GM18499 (cell line): ENCODE data around the gene RGS6.

Experiments
- ATAC-seq: cut with Tn5 transposase; IDR thresholded peaks from one replicate; pipeline ENCODE4 v1.9.1; 2021; ENCODE audit warnings: moderate number of reproducible peaks; ENCODE audit not compliant: insufficient read depth, unreplicated experiment

RGS6 gene

DNA sequence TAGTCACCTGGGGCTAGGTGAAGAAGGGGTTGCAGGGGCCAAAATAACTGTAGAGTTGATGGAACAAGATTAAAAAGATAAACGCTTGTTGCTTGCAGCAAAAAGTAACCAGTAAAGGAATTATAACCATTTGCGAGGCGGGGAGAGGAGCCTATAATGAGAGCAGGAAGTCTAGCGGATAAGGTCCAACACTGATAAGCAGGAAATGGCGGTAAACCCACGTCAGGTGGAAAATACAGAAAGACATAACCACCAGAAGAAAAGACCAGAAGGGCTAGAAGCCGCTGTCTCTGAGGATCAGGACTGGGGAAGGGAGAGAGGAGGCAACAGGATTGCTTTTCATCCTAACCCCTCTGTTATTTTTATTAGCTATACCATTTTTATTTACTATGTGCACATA, 658.3 kb downstream of the RGS6 start:
- ATAC-seq = no peak

GRCh38 chr14:72591391-72591790, 659.2 kb downstream of the RGS6 start:
- ATAC-seq = no peak

- ATAC-seq = no peak
Observed at GRCh38 chr14:72594099-72594901, 662.1 kb downstream of the RGS6 start.

- no peak for ATAC-seq
Observed at GRCh38 chr14:72595152-72595862, 663.1 kb downstream of the RGS6 start.

DNA sequence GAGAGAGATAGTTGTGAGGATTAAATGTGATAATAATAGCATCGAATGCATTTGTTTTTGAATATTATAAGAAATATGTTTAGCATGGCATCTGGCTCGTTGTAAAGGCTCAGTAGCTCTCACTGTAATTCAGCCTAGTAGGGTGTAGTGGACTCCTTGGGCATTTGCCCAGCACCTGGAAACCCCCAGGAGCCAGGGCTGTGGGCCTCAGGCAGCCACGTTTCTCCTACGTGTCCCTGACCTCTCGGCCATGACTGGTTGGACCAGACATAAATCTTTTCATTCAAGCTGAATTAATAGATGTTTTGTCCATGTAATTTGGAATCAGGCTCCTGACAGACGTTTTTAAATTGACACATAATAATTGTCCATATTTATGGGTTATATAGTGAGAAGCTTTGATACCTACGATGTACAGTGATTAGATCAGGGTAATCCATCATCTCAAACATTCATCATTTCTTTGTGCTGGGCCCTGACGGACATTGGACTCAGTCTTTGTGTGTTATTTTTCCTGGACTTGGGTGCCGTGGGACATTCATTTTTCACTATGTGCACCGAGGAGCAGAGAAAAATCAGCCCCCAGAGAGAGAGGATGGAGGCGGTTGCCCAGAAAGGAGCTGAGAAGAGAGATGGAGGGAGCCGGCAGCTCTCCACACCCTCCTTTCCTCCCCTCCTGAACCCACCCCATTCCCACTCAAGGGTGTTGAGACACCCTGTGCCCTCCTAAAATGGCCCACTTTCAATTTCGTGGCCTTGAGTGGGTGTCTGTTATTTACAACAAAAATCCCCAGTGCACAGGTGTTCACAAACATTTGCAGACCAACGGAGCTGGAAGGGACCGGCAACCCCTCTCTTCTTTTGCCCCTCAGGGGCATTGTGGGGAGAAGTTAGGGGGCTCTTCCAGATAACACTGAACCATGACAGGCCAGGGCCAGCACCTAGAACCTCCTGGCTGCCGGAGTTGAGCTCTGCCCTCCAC, 665.3 kb downstream of the RGS6 start:
- ATAC-seq = no peak

GRCh38 chr14:72598306-72598705, 666.1 kb downstream of the RGS6 start:
- no peak for ATAC-seq

DNA sequence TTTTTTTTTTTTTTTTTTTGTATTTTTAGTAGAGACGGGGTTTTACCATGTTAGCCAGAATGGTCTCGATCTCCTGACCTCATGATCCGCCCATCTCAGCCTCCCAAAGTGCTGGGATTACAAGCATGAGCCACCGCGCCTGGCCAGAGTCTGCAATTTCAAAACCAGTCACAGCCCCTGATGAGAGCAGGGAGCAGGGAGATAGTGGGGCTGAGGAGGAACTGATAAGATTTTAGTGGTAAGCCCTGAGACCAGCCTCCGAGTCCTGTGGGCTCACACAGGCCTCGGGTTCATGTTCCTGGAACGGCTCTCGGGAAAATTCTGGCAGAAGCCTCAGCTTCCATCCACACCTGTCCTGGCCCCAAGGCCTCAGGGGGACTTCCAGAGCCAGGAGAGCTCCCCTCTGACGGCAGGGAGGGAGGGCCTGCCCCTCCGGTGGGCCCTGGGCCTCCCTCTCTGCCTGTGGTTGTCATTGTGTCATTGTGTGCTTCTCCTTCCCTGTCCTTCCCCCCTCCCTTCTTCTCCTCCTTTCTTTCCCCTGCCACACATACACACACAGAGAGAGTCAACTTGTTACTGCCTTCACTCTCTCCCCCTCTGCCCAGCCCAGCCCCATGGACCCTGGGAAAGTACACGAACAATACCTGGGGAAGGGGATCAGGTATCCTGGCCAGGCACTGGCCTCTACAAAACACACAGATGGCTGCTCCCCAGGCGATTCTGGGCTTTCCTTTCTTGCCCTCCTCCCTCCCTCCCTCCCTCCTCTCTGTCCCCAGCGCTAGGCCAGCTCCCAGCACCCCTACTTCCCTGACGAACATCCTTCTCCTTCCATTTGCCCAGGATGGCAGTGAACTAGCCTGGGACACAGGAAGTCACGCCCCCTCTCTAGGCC, 667.6 kb downstream of the RGS6 start:
- ATAC-seq = no peak

DNA sequence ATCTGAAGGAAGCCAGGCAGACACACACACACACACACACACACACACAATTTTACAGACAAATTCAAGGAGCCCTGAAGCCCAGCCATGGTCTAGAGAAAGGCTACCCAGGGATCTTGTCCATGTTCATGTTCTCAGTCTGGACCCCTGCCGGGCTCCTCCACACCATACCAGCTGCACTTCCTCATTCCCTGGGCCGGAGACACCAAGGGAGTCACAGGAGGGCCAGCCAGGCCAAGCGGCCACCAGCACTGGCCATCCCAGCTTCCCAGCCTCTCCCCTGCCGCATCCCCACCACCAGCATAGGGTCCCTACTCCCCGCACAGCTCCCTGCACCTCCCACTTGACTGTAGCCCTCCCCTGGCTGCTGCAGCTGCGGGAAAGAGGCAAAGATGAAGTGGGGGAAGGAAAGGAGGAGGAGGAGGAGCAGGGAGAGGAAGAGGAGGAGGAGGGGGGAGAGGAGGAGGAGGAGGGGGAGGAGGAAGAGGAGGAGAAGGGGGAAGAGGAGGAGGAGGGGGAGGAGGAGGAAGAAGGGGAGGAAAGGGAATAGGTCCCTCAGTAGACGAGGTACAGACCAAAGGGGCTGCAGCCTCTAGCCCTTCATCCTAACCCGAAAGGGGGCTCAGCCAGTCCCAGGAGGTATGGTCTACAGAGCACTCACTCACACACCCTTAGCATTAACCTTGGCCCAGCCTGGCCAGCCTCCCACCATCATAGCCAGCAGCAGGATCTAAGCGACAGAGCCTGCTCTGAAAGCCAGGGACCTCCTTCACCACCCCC, 668.5 kb downstream of the RGS6 start:
- no peak for ATAC-seq

DNA sequence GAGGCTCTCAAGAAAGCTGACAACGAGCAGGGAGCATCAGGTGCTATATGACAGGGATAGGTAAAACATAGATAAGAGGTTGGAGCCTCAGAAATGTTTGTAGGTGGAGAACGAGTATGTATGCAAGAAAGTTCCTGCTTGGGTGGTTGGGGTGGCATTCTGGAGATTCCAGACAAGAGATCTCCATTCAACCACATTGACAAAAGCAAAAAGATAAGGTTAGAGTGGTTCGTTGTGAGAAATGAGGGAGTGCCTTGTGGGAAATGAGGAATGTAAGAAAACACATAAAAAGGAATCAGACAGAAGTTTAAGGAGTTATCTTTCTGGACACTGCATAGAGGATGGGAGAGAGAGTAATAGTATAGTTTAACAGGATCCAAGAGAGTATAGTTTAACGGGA, 671.4 kb downstream of the RGS6 start:
- ATAC-seq = no peak

GRCh38 chr14:72604133-72604532, 671.9 kb downstream of the RGS6 start:
- no peak for ATAC-seq

DNA sequence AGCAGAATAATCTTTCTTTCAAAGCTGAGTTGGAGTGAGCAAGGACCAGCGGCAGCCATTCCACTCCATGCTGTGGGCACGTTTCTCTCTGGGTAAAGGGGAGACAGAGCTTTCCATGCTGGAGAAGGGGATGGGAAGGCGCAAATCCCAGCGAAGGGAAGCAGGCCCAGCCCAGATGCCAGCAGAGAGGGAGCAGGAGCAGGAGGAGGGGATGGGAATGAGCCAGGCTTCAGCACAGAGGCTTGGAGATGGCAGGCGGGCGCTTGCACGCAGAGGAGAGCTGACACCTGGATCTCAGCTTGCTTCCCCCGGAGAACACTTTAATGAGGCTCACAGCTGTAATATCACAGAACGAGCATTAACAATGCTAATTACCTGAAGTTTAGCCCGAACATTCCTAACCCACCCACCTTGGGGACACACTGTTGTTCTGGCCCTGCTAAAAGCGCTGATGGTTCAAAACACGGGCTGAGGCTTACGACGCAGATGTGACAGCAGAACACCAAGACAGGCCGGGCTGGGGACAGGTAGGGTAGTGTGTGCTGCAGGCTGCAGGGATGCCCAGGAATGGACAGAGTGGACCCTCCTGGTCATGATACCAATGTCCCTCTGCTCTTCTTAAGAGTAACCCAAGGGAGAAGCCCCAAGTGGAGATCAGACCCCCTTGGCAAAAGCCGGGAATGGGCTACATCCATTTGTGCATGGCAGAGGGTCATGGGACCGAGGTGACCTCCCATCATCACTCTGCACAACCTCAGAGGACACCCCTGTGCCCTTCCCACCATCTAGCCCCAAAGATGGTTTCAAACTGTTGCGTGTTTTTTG, 673.1 kb downstream of the RGS6 start:
- no peak for ATAC-seq

GRCh38 chr14:72605921-72606220, 673.6 kb downstream of the RGS6 start:
- ATAC-seq = no peak

- ATAC-seq = no peak
Observed at GRCh38 chr14:72606879-72607278, 674.6 kb downstream of the RGS6 start.

GRCh38 chr14:72607386-72608130, 675.3 kb downstream of the RGS6 start:
- ATAC-seq = no peak

DNA sequence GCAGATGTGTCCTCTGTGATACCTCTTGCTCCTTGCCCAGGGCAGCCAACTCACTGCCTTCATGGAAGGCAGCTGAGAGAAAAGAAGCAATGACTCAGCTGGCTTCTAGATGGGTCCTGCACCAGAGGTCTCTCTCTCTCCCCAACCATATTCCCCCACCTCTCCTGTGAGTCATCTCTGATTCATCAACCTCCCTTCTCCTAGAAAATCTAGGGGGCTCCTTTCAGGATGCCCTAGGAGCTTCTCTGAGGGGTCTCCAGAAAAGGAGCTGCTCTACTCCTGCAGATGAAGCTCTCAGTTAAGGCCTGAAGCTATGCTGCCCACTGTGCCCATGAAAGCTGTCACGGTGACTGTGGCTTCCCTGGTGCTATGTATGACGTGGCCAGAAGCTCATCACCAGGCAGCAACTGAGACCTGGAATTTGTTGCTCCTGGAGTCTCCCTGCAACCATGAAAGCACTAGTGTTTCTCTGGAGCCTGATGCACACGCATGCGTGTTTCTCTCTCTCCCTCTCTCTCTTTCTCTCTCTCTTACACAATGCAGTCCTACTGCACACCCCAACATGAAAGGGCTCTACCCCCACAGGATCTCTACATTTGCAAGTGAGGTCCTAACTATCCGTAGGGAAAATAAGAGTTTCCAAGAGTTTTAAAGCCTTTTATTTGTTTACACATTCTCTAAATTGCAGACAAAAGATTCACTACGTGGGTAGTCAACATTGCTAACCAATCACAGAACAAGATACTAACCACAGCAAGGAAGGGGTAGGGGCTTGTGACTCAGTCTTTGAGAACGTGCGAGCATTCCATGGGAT, 676.4 kb downstream of the RGS6 start:
- ATAC-seq = no peak

DNA sequence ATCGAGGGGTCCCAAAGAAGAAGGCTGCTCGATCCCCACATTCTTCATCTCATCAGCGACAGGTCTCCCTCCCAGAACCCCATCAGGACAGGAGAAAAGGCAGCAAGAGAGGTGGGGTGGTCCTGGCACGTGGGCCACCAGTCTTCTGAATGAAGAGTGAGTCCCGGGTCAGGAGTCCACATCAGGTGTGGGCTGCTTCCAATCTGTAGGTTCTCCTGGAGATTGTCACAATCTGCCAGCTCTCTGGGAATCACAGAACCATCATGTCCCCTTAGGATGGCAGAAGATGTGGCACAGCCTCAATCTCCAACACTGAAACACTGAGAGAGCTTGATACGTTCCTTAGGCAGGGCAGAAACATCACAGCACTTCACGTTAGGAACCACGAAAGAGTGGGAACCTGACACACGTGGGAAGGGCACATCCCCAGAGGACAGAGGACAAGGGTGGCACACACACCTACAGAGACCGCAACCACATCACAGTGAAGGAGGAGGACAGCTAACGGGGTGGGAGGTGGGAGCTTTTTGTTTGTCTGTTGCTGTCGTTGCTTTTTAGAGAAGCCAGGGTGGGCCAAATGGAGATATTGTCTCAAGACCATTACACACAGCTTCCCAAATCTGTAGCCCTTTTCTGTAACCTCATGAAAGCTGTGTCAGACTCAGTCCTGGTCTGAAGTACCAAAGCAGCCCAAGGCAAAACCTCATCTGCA, 677.1 kb downstream of the RGS6 start:
- no peak for ATAC-seq
